NCI-H2029 (cell line): Measurements from ENCODE around the gene PTPRN2.
"Not testable (repeated sequence)": the region's sequence is repeated elsewhere in the genome, so short reads cannot be mapped to it uniquely, and the experiment has no call there.

Experiments
- DNase-seq: peaks from one replicate; lab custom pipeline; 2025; lab: John Stamatoyannopoulos, UW

PTPRN2 gene

GRCh38 chr7:158416283-158416933 lies 171.2 kb downstream of the PTPRN2 start:
- no peak for DNase-seq

GRCh38 chr7:158415316-158415715 lies 172.3 kb downstream of the PTPRN2 start:
- DNase-seq: no peak

- no peak for DNase-seq
Measured at GRCh38 chr7:158414486-158414961, 173.1 kb downstream of the PTPRN2 start.

- DNase-seq: no peak
Measured at GRCh38 chr7:158414002-158414401, 173.6 kb downstream of the PTPRN2 start.

- DNase-seq: no peak
Measured at GRCh38 chr7:158411232-158411950, 176.2 kb downstream of the PTPRN2 start.

- no peak for DNase-seq
Measured at GRCh38 chr7:158410720-158411119, 176.9 kb downstream of the PTPRN2 start.

GRCh38 chr7:158409816-158410330 lies 177.8 kb downstream of the PTPRN2 start:
- no peak for DNase-seq

- DNase-seq: no peak
Measured at GRCh38 chr7:158409120-158409519, 178.5 kb downstream of the PTPRN2 start.

GRCh38 chr7:158408318-158408920 lies 179.2 kb downstream of the PTPRN2 start:
- DNase-seq: no peak

- DNase-seq: peak; percentile 14
Measured at GRCh38 chr7:158407581-158408317, 179.9 kb downstream of the PTPRN2 start.

- DNase-seq: no peak
Measured at GRCh38 chr7:158406801-158407200, 180.8 kb downstream of the PTPRN2 start.

- DNase-seq: no peak
Measured at GRCh38 chr7:158406364-158406763, 181.3 kb downstream of the PTPRN2 start.

GRCh38 chr7:158405771-158406170 lies 181.9 kb downstream of the PTPRN2 start:
- DNase-seq: not testable (repeated sequence)

- no peak for DNase-seq
Measured at GRCh38 chr7:158405324-158405723, 182.3 kb downstream of the PTPRN2 start.

GRCh38 chr7:158404031-158404761 lies 183.4 kb downstream of the PTPRN2 start:
- no peak for DNase-seq

GRCh38 chr7:158403013-158403821 lies 184.4 kb downstream of the PTPRN2 start:
- DNase-seq: no peak

GRCh38 chr7:158402471-158402870 lies 185.2 kb downstream of the PTPRN2 start:
- DNase-seq: no peak

GRCh38 chr7:158401826-158402225 lies 185.8 kb downstream of the PTPRN2 start:
- no peak for DNase-seq

GRCh38 chr7:158401295-158401694 lies 186.3 kb downstream of the PTPRN2 start:
- DNase-seq: no peak

GRCh38 chr7:158400601-158401225 lies 186.9 kb downstream of the PTPRN2 start:
- DNase-seq: no peak
